ENCODE results near the gene PARL. TPM values are rescaled to one million over a fixed set of nuclear protein-coding genes. Genes with fewer than 3 reads are reported as not detected.

The PARL gene
- total RNA-seq, 1 experiment from 2014 or later = 69.7 TPM

DNA sequence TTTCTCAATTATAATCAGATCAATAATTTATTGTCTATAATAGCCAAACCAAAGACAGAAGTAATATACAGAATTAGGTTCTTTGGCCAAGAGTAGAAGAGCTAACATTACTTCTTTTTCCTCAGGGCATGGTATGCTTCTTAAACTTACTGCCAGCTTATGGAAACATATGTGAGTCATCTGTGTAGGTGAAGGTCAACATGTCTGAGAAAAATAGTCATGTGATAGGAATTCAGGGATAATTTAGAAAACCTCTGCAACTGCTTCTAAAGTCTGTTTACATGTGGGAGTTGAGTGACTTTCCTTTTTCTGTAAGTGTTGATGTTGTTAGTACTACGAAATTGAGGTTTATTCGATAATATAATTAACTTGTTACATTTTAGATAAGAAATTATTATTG lies 40.1 kb downstream of the PARL start:
- Histone ChIP-seq H3K9ac (ENCODE audit: low read length) (no peak overlapping the region), H4K20me1 (ENCODE audit: insufficient read depth) (0 out of 2 replicates have a peak, but pooled peaks cover 7% of the 10 kb centered on the region), H3K4me2 (ENCODE audit: low read length) (no peak overlapping the region), H3K27me3 (ENCODE audit: insufficient read depth, low read length) (no peaks in the 10 kb centered on the region), H3K27ac (ENCODE audit: low read depth, low read length) (no peak overlapping the region), H3K9me3 (ENCODE audit: control insufficient read depth in 1 of 2, insufficient read depth in 1 of 2, low read depth in 1 of 2, low read length in 2 of 2) (no peaks in the 10 kb centered on the region), H3K9me2 (ENCODE audit: insufficient read depth) (no peaks in the 10 kb centered on the region), H3K79me2 (ENCODE audit: insufficient read depth, low read length) (peaks cover 12% of the 10 kb centered on the region), H3K4me1 (ENCODE audit: control insufficient read depth in 1 of 2, insufficient read depth in 2 of 2, low read length in 2 of 2) (peaks cover 0 to 18% of the 10 kb centered on the region in 2 experiments; a peak in 2 of 4 replicates), H3K4me3 (replicated peaks in 1 of 2; ENCODE audit: low read depth in 1 of 2, low read length in 2 of 2) (no peak overlapping the region), H2AFZ (ENCODE audit: low read depth, low read length, poor library complexity, severe bottlenecking) (no peak overlapping the region), H3K36me3 (ENCODE audit: control insufficient read depth in 1 of 2, insufficient read depth in 2 of 2, low read length in 2 of 2) (peaks cover 22 to 23% of the 10 kb centered on the region in 2 experiments; a peak in 3 of 4 replicates)
- no TSS peak for BruUV-seq (replicated peaks)
- CTCF ChIA-PET = no interaction called here
- TF ChIP-seq SP1 (IDR thresholded peaks at IDR 0.05; ENCODE audit: low read depth) (0 out of 2 replicates have a peak, but pooled peaks have one; percentile 18), FOSL1 (IDR thresholded peaks at IDR 0.05; ENCODE audit: low read depth) (peak; percentile 41; the same call in 1 of the 2 replicates), EZH2 (IDR thresholded peaks at IDR 0.05) (no peak), YY1 (IDR thresholded peaks at IDR 0.05; ENCODE audit: extremely low read depth, insufficient replicate concordance, low read depth, low read length) (no peak), JUND (IDR thresholded peaks at IDR 0.05) (0 out of 2 replicates have a peak, but pooled peaks have one; percentile 22), REST (IDR thresholded peaks at IDR 0.05; ENCODE audit: low read depth) (no peak)
- no peak for ATAC-seq
- POLR2A ChIA-PET = no interaction called here
- RAD21 ChIA-PET (ENCODE audit: low non-redundant PET in 1 of 2, low total read pairs in 2 of 2, uncharacterized antibody in 2 of 2, unreplicated experiment in 2 of 2) = no interaction called here
- intact Hi-C loops (cut with micrococcal nuclease) = no loop called here
- DNase-seq (ENCODE audit: low read depth, low spot score) = no peak

GRCh38 chr3:183839751-183840150 lies 44.9 kb downstream of the PARL start:
- Histone ChIP-seq H3K9ac (ENCODE audit: low read length) (no peak overlapping the region), H4K20me1 (ENCODE audit: insufficient read depth) (no peaks in the 10 kb centered on the region), H3K79me2 (ENCODE audit: insufficient read depth, low read length) (no peaks in the 10 kb centered on the region), H3K4me3 (replicated peaks in 1 of 2; ENCODE audit: low read depth in 1 of 2, low read length in 2 of 2) (no peak overlapping the region), H3K4me1 (ENCODE audit: control insufficient read depth in 1 of 2, insufficient read depth in 2 of 2, low read length in 2 of 2) (peaks cover 0 to 5% of the 10 kb centered on the region in 2 experiments; a peak in 1 of 4 replicates), H3K36me3 (ENCODE audit: control insufficient read depth in 1 of 2, insufficient read depth in 2 of 2, low read length in 2 of 2) (peaks cover 22 to 25% of the 10 kb centered on the region in 2 experiments; a peak in 3 of 4 replicates), H3K9me2 (ENCODE audit: insufficient read depth) (no peaks in the 10 kb centered on the region), H3K9me3 (ENCODE audit: control insufficient read depth in 1 of 2, insufficient read depth in 1 of 2, low read depth in 1 of 2, low read length in 2 of 2) (no peaks in the 10 kb centered on the region), H2AFZ (ENCODE audit: low read depth, low read length, poor library complexity, severe bottlenecking) (no peak overlapping the region), H3K27ac (ENCODE audit: low read depth, low read length) (no peak overlapping the region), H3K27me3 (ENCODE audit: insufficient read depth, low read length) (no peaks in the 10 kb centered on the region), H3K4me2 (ENCODE audit: low read length) (no peak overlapping the region)
- ChIA-PET POLR2A (no interaction called here), CTCF (no interaction called here), RAD21 (ENCODE audit: low non-redundant PET in 1 of 2, low total read pairs in 2 of 2, uncharacterized antibody in 2 of 2, unreplicated experiment in 2 of 2) (no interaction called here)
- BruUV-seq (replicated peaks) = no TSS peak
- DNase-seq (ENCODE audit: low read depth, low spot score) (no peak), ATAC-seq (no peak)
- intact Hi-C loops (cut with micrococcal nuclease) = no loop called here
- no peak for TF ChIP-seq ATF3 (IDR thresholded peaks at IDR 0.05)
- TF ChIP-seq REST (IDR thresholded peaks at IDR 0.05; ENCODE audit: low read depth) = no peak
- TF ChIP-seq SRF (IDR thresholded peaks at IDR 0.05; ENCODE audit: low read depth) = no peak
- no peak for TF ChIP-seq JUND (IDR thresholded peaks at IDR 0.05)
- TF ChIP-seq CEBPB (IDR thresholded peaks at IDR 0.05; ENCODE audit: low read depth) = no peak
- no peak for TF ChIP-seq TCF7L2 (IDR thresholded peaks at IDR 0.05; ENCODE audit: borderline replicate concordance, extremely low read depth, insufficient read depth, insufficient read length)
- TF ChIP-seq FOSL1 (IDR thresholded peaks at IDR 0.05; ENCODE audit: low read depth) = no peak

Measured in HCT116 (cell line).